Right atrium auricular region (tissue), 2 donors: ENCODE measurements around the gene IL1R2. TPM values are rescaled to one million over a fixed set of nuclear protein-coding genes. Genes with fewer than 3 reads are reported as not detected.

Source experiments
- DNase-seq: peaks from one replicate; pipeline ENCODE4 v3.0.0-alpha.2; 2019; ENCODE audit warnings: low spot score
- H3K27ac ChIP-seq, 2 donors: fragments of 200-600 bp; sonication (generic); 1 replicate in 1 of 2; 2 replicates in 1 of 2; pipeline ENCODE4 v1.5.1; 2016 to 2019
- H3K27me3 ChIP-seq, 2 donors: fragments of 200-600 bp; sonication (generic); one replicate each; pipeline versions ENCODE4 v1.5.1 to v1.6.0; 2017 to 2019
- H3K36me3 ChIP-seq: fragments of 200-600 bp; sonication (generic); one replicate; pipeline ENCODE4 v1.5.1; 2016
- H3K4me1 ChIP-seq, 2 donors: fragments of 200-600 bp; sonication (generic); one replicate each; pipeline versions ENCODE4 v1.5.1 to v1.6.0; 2017 to 2019
- H3K4me3 ChIP-seq, 2 donors: fragments of 200-600 bp; sonication (generic); 1 replicate in 1 of 2; 2 replicates in 1 of 2; pipeline ENCODE4 v1.5.1; 2017 to 2019; ENCODE audit warnings: mild to moderate bottlenecking in 1 of 2, moderate library complexity in 1 of 2
- H3K9me3 ChIP-seq, 2 donors: fragments of 200-600 bp; sonication (generic); one replicate each; pipeline ENCODE4 v1.5.1; 2019
- CTCF ChIP-seq, 2 donors: fragments of 200-600 bp; sonication (generic); IDR thresholded peaks; one replicate each; pipeline ENCODE4 v1.5.1; 2019; ENCODE audit warnings: antibody characterized with exemption in 2 of 2
- total RNA-seq, 2 donors: library from RNA; depleted of rRNA; stranded (reverse); fragments of >200 nt; gene quantifications; one replicate each; pipeline ENCODE4 v1.1.0, GENCODE V29; 2016

The IL1R2 gene
- total RNA-seq, 2 donors from 2014 or later, result 2.8 to 16.1 TPM

GRCh38 chr2:101986804-101987740 lies 4.7 kb upstream of the IL1R2 start:
- peaks cover 0 to 10% of the 10 kb centered on the region in 2 donors for H3K4me1 ChIP-seq
- no peaks in the 10 kb centered on the region for H3K27me3 ChIP-seq
- H3K27ac ChIP-seq, result no peak overlapping the region
- TF ChIP-seq CTCF (IDR thresholded peaks at IDR 0.05), result no peak
- no peaks in the 10 kb centered on the region for H3K36me3 ChIP-seq
- DNase-seq, result no peak
- H3K4me3 ChIP-seq, result no peak overlapping the region
- H3K9me3 ChIP-seq, result no peaks in the 10 kb centered on the region

- H3K27ac ChIP-seq, result no peak overlapping the region
- no peak overlapping the region for H3K4me3 ChIP-seq
- no peaks in the 10 kb centered on the region for H3K27me3 ChIP-seq
- DNase-seq, result no peak
- H3K9me3 ChIP-seq, result no peaks in the 10 kb centered on the region
- TF ChIP-seq CTCF (IDR thresholded peaks at IDR 0.05), result no peak
- peaks cover 0 to 9% of the 10 kb centered on the region in 2 donors for H3K4me1 ChIP-seq
- no peaks in the 10 kb centered on the region for H3K36me3 ChIP-seq
These were observed 3.9 kb upstream of the IL1R2 start for GRCh38 chr2:101987832-101988231.

DNA sequence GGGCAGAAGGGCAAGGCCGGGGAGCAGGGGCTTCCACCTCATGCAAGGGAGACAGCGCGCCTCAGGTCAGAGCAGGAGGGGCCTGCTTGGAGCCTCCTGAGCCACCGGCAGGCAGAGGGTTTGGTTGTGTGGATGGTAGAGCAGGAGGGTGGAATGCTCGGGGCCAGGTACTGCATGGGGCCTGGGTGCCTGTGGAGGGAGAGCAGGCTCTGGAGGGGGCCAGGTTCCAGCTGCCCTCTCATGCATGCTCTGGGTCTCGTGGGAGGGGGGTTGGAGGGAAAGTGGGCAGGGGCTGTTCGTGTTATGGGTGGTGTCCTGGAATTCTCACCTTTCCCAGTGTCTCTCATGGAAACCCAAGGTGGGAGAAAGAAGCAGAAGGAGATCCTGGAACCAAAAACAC lies 3.2 kb upstream of the IL1R2 start:
- H3K27ac ChIP-seq, result no peak overlapping the region
- no peak for TF ChIP-seq CTCF (IDR thresholded peaks at IDR 0.05)

GRCh38 chr2:101989740-101990460 lies 1.9 kb upstream of the IL1R2 start:
- Histone ChIP-seq H3K4me1 (no peaks in the 10 kb centered on the region), H3K4me3 (no peak overlapping the region), H3K27ac (no peak overlapping the region), H3K36me3 (no peaks in the 10 kb centered on the region), H3K9me3 (no peaks in the 10 kb centered on the region), H3K27me3 (no peaks in the 10 kb centered on the region)
- TF ChIP-seq CTCF (IDR thresholded peaks at IDR 0.05), result no peak
- no peak for DNase-seq

More for the DNA sequence above, 3.2 kb upstream of the IL1R2 start:
- peaks cover 0 to 2% of the 10 kb centered on the region in 2 donors for H3K4me1 ChIP-seq
- DNase-seq, result no peak
- H3K27me3 ChIP-seq, result no peaks in the 10 kb centered on the region
- no peak overlapping the region for H3K4me3 ChIP-seq
- no peaks in the 10 kb centered on the region for H3K36me3 ChIP-seq
- no peaks in the 10 kb centered on the region for H3K9me3 ChIP-seq

DNA sequence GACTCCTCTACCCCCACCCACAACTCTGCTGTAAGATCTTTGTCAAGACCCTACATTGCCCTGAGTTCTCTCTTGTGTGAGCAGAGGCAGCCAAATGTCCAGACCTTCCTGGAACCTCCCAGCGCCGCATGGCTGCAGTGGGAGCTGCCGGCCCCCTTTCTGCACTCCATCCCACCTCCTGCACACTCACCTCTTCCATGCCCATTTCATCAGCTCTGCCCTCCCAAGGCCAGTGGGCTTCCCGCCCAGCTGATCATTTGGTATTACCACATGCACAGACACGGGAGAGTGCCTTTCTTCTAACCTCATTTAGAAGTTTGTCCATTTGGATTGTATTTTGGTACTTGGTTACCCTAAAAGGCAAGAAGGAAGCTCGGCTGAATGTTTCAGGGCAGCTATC lies 2.0 kb downstream of the IL1R2 start:
- no peaks in the 10 kb centered on the region for H3K9me3 ChIP-seq
- H3K27me3 ChIP-seq, result no peaks in the 10 kb centered on the region
- no peak overlapping the region for H3K27ac ChIP-seq
- no peak for DNase-seq
- TF ChIP-seq CTCF (IDR thresholded peaks at IDR 0.05), result no peak
- no peak overlapping the region for H3K4me3 ChIP-seq
- no peaks in the 10 kb centered on the region for H3K4me1 ChIP-seq
- H3K36me3 ChIP-seq, result no peaks in the 10 kb centered on the region
